ENCODE data around the gene GDF7.

GDF7 gene

GRCh38 chr2:20675701-20676352 lies 8.9 kb downstream of the GDF7 start:
- DNase-seq = no peak

GRCh38 chr2:20676353-20677215 lies 9.6 kb downstream of the GDF7 start:
- no peak for DNase-seq

GRCh38 chr2:20677301-20678085 lies 10.5 kb downstream of the GDF7 start:
- no peak for DNase-seq

GRCh38 chr2:20678086-20678395 lies 11.1 kb downstream of the GDF7 start:
- DNase-seq = no peak

- no peak for DNase-seq
Measured at GRCh38 chr2:20678780-20679179, 11.8 kb downstream of the GDF7 start.

GRCh38 chr2:20680744-20681375 lies 13.9 kb downstream of the GDF7 start:
- no peak for DNase-seq

GRCh38 chr2:20682167-20682920 lies 15.4 kb downstream of the GDF7 start:
- DNase-seq = no peak

GRCh38 chr2:20684581-20685063 lies 17.7 kb downstream of the GDF7 start:
- no peak for DNase-seq

GRCh38 chr2:20687260-20687832 lies 20.4 kb downstream of the GDF7 start:
- no peak for DNase-seq

- no peak for DNase-seq
Measured at GRCh38 chr2:20689428-20690264, 22.7 kb downstream of the GDF7 start.

- DNase-seq = no peak
Measured at GRCh38 chr2:20691076-20691734, 24.3 kb downstream of the GDF7 start.

- DNase-seq = no peak
Measured at GRCh38 chr2:20692081-20692480, 25.1 kb downstream of the GDF7 start.

- no peak for DNase-seq
Measured at GRCh38 chr2:20693317-20693716, 26.4 kb downstream of the GDF7 start.

GRCh38 chr2:20696366-20696765 lies 29.4 kb downstream of the GDF7 start:
- DNase-seq = no peak

- DNase-seq = no peak
Measured at GRCh38 chr2:20697322-20697934, 30.5 kb downstream of the GDF7 start.

- no peak for DNase-seq
Measured at GRCh38 chr2:20698916-20699613, 32.1 kb downstream of the GDF7 start.

- no peak for DNase-seq
Measured at GRCh38 chr2:20702563-20702962, 35.6 kb downstream of the GDF7 start.

- DNase-seq = no peak
Measured at GRCh38 chr2:20704886-20705285, 37.9 kb downstream of the GDF7 start.

- DNase-seq = no peak
Measured at GRCh38 chr2:20706217-20706616, 39.3 kb downstream of the GDF7 start.

Data from NCI-H446 treated with DMSO at 0.1 percent for 48 hours (cell line).